ENCODE measurements around the gene BICDL2.
A peak's percentile ranks its signal among the peaks of the same experiment; 100 is the strongest.

The BICDL2 gene

DNA sequence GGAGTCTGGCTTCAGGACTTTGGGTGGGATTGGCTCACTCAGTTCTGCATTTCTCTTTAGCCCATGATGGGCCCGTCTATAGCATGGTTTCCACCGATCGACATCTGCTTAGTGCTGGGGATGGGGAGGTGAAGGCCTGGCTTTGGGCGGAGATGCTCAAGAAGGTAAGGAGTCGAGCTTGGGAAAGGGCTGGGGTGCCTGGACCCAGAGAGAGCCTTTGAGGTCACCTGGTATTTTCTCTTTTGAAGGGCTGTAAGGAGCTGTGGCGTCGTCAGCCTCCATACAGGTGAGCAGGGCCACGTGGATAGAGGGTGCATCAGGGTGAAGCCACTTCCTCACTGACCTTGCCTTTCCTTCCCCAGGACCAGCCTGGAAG, 10.8 kb downstream of the BICDL2 start (continued):
- no peak for TF ChIP-seq KLF7 (tag by site-specific recombination; IDR thresholded peaks at IDR 0.05; ENCODE audit: borderline replicate concordance)
- TF ChIP-seq ZNF391 (tag by site-specific recombination; IDR thresholded peaks at IDR 0.05; ENCODE audit: borderline replicate concordance, low read depth) = no peak
- TF ChIP-seq ZSCAN30 (tag by site-specific recombination; IDR thresholded peaks at IDR 0.05) = no peak
- no peak for TF ChIP-seq ZNF48 (tag by site-specific recombination; IDR thresholded peaks at IDR 0.05)
- TF ChIP-seq ZNF785 (tag by site-specific recombination; IDR thresholded peaks at IDR 0.05) = no peak

- Histone ChIP-seq H3K36me3 (ENCODE audit: control insufficient read depth in 2 of 2, insufficient read depth in 1 of 2, low read length in 2 of 2) (peaks cover 0 to 22% of the 10 kb centered on the region in 2 experiments; a peak in 1 of 3 replicates), H3K4me3 (ENCODE audit: low read depth, low read length) (no peak overlapping the region), H3K9me3 (ENCODE audit: control insufficient read depth, insufficient read depth, low read depth, low read length) (no peaks in the 10 kb centered on the region), H3K27ac (ENCODE audit: extremely low read depth, low read depth, low read length) (no peak overlapping the region), H3K4me1 (ENCODE audit: control insufficient read depth, insufficient read depth, low read length) (peaks cover 27% of the 10 kb centered on the region)
- ChIA-PET POLR2A (interaction anchor here (0.7 to 11.9 kb wide), 3 partner anchors 20 to 512 kb away, joined by 3 to 247 read pairs (median 6); no protein-coding TSS in a partner anchor), CTCF (interaction anchor here (0.7 to 1.2 kb wide), 4 partner anchors 8 to 108 kb away, joined by 3 to 5 read pairs (median 4); no protein-coding TSS in a partner anchor)
- TF ChIP-seq ZNF416 (tag by site-specific recombination; IDR thresholded peaks at IDR 0.05) = no peak
- TF ChIP-seq ZNF792 (tag by site-specific recombination; IDR thresholded peaks at IDR 0.05) = no peak
- no peak for TF ChIP-seq ZNF391 (tag by site-specific recombination; IDR thresholded peaks at IDR 0.05; ENCODE audit: borderline replicate concordance, low read depth)
- TF ChIP-seq ZNF791 (tag by site-specific recombination; IDR thresholded peaks at IDR 0.05) = no peak
- no peak for TF ChIP-seq SETDB1 (IDR thresholded peaks at IDR 0.05; ENCODE audit: insufficient read length, low read length)
- no peak for TF ChIP-seq ZNF701 (tag by site-specific recombination; IDR thresholded peaks at IDR 0.05)
- no peak for TF ChIP-seq ZNF202 (tag by site-specific recombination; IDR thresholded peaks at IDR 0.05; ENCODE audit: borderline replicate concordance)
- no peak for TF ChIP-seq ZNF266 (tag by site-specific recombination; IDR thresholded peaks at IDR 0.05; ENCODE audit: low read depth)
- TF ChIP-seq ZNF521 (tag by site-specific recombination; IDR thresholded peaks at IDR 0.05) = no peak
- no peak for TF ChIP-seq ZNF148 (tag by site-specific recombination; IDR thresholded peaks at IDR 0.05; ENCODE audit: borderline replicate concordance)
These were observed 11.4 kb downstream of the BICDL2 start for GRCh38 chr16:3025032-3026002.

DNA sequence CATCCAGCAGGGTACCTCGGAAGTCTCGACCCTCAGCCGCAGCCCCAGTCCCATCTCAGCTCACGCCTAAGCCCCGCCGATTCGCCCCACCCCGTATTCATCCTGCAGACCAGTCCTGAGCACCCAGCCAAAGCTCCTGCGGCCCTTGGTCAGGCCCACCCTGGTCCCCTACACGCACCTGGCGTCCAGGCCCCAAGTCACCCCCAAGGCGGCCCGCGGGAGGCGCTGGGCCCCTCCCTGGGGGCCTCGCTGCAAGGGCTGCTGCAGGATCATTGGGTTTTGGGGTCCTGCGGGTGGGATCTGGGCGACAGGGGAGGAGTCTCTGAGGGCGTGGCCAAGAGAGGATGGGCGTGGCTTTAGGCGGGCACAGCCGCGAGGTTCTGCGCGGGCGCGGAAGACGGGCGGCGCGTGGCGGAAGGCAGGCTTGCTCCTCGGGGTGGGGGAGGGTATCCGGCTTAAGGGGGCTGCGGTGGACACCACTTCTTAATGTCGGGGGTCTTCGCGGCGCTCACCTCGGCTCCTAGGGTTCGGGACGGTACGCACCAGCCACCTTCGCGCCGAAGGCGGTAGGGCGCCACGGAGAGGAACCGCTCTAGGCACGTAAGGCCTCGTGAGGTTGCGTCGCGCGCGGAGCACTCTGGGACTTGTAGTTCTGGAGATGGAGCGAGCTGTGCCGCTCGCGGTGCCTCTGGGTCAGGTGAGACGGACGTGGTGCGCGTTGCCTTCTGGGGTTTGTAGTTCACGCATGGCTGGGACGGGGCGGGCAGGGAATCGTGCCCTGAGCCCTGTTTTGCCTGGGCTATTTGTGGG, 12.9 kb downstream of the BICDL2 start, which contains the start of the genes HCFC1R1 and THOC6:
Gene HCFC1R1, minus strand, starts transcription at position 274 of the 810 bp plus-strand sequence. Its CDS starts 1 bp downstream, at position 273.
Gene THOC6, plus strand, starts transcription at position 367 of the 810 bp plus-strand sequence. Its CDS starts 292 bp downstream, at position 659.
- ChIA-PET POLR2A (interaction anchor here (0.5 to 11.9 kb wide), 11 partner anchors 9 to 489 kb away, joined by 3 to 247 read pairs (median 4); partner anchors contain the start of gene PKMYT1), CTCF (interaction anchor here (0.6 to 4.1 kb wide), 7 partner anchors 7 to 1921 kb away, joined by 3 to 41 read pairs (median 3); no protein-coding TSS in a partner anchor)
- H3K36me3 ChIP-seq (ENCODE audit: control insufficient read depth in 2 of 2, insufficient read depth in 1 of 2, low read length in 2 of 2) = peaks cover 0 to 22% of the 10 kb centered on the region in 2 experiments; a peak in 1 of 3 replicates
- peak within 1 kb of the TSS; percentile 72 for H3K4me3 ChIP-seq (ENCODE audit: low read depth, low read length)
- peaks cover 27% of the 10 kb centered on the region for H3K4me1 ChIP-seq (ENCODE audit: control insufficient read depth, insufficient read depth, low read length)
- no peaks in the 10 kb centered on the region for H3K9me3 ChIP-seq (ENCODE audit: control insufficient read depth, insufficient read depth, low read depth, low read length)
- H3K27ac ChIP-seq (ENCODE audit: extremely low read depth, low read depth, low read length) = peak within 1 kb of the TSS; percentile 85
- TF ChIP-seq ZNF549 (tag by site-specific recombination; IDR thresholded peaks at IDR 0.05) (no peak), ZNF350 (tag by site-specific recombination; IDR thresholded peaks at IDR 0.05) (no peak), SP7 (tag by site-specific recombination; IDR thresholded peaks at IDR 0.05) (peak; percentile 71), ZFHX2 (tag by site-specific recombination; conservative IDR thresholded peaks at IDR 0.05) (peak; percentile 31; the same call in 1 of the 2 replicates), ZNF449 (tag by site-specific recombination; IDR thresholded peaks at IDR 0.05) (peak; percentile 91), YY2 (tag by site-specific recombination; IDR thresholded peaks at IDR 0.05) (peak; percentile 76), OVOL3 (tag by site-specific recombination; IDR thresholded peaks at IDR 0.05) (peak; percentile 49; the same call in 1 of the 2 replicates), YY1 (tag by site-specific recombination; IDR thresholded peaks at IDR 0.05) (peak; percentile 37; the same call in 1 of the 2 replicates)

Data from HEK293 (cell line).